Panc1 (cell line): ENCODE data around the gene WAPL. TPM values are rescaled to one million over a fixed set of nuclear protein-coding genes. Genes with fewer than 3 reads are reported as not detected.

ENCODE experiments used
- ATAC-seq: fragments of 200-7000 bp; cut with Tn5 transposase; 2 replicates; pipeline ENCODE4 v1.9.1; 2020; ENCODE audit warnings: mild to moderate bottlenecking, moderate library complexity
- BruUV-seq: library from RNA; stranded (reverse); fragments of 400-500 nt; replicated peaks from 2 replicates; lab custom pipeline; 2021; lab: Mats Ljungman, UMichigan
- CTCF ChIA-PET: fragments of 300-600 bp; sonication (Branson Sonifier 250); formaldehyde crosslinking; loops from one replicate; lab custom pipeline; 2022; ENCODE audit warnings: antibody characterized with exemption; lab: Charles Lee
- POLR2A ChIA-PET: fragments of 300-600 bp; sonication (Branson Sonifier 250); formaldehyde crosslinking; loops from one replicate; lab custom pipeline; 2022; ENCODE audit warnings: antibody characterized with exemption; lab: Charles Lee
- DNase-seq: peaks from one replicate; pipeline ENCODE4 v3.0.0-alpha.2; 2010; ENCODE audit warnings: low read depth, low spot score
- H3K27ac ChIP-seq: 2 replicates; pipeline ENCODE4 v1.5.1; 2011; ENCODE audit warnings: mild to moderate bottlenecking, low read length, inconsistent platforms
- H3K27me3 ChIP-seq: fragments of 200-500 bp; sonication (Bioruptor generic); 2 replicates; pipeline ENCODE4 v1.6.0; 2014; ENCODE audit warnings: low read length, inconsistent platforms; ENCODE audit not compliant: control insufficient read depth, insufficient read depth
- H3K36me3 ChIP-seq: fragments of 200-500 bp; sonication (Bioruptor generic); 2 replicates; pipeline ENCODE4 v1.5.1; 2014; ENCODE audit warnings: inconsistent platforms, mild to moderate bottlenecking, low read length, moderate library complexity; ENCODE audit not compliant: control insufficient read depth, insufficient read depth
- H3K4me1 ChIP-seq: 2 replicates; pipeline ENCODE4 v1.5.1; 2011; ENCODE audit warnings: inconsistent platforms, mild to moderate bottlenecking, low read length, moderate library complexity; ENCODE audit not compliant: control insufficient read depth, insufficient read depth
- H3K4me3 ChIP-seq, 2 experiments: 2 replicates each; pipeline ENCODE4 v1.5.1; 2011 to 2012; ENCODE audit warnings: low read depth in 2 of 2, low read length in 2 of 2, mild to moderate bottlenecking in 2 of 2, inconsistent platforms in 1 of 2, moderate library complexity in 1 of 2
- H3K9me3 ChIP-seq: fragments of 200-500 bp; sonication (Bioruptor generic); 2 replicates; pipeline ENCODE4 v1.5.1; 2014; ENCODE audit warnings: low read depth, mild to moderate bottlenecking, inconsistent platforms, low read length, moderate library complexity; ENCODE audit not compliant: control insufficient read depth, insufficient read depth
- CTCF ChIP-seq: fragments of 450-650 bp; IDR thresholded peaks from 2 replicates; pipeline ENCODE4 v1.5.1; 2017; ENCODE audit warnings: mild to moderate bottlenecking
- POLR2AphosphoS5 ChIP-seq: IDR thresholded peaks from 2 replicates; pipeline ENCODE4 v1.6.1; 2012; ENCODE audit warnings: mild to moderate bottlenecking, low read depth, low read length, moderate library complexity
- REST ChIP-seq, 2 experiments: IDR thresholded peaks; 2 replicates each; pipeline ENCODE4 v1.6.1; 2011 to 2012; ENCODE audit warnings: low read depth in 2 of 2, control low read depth in 1 of 2, low read length in 1 of 2, mild to moderate bottlenecking in 1 of 2, moderate library complexity in 1 of 2; ENCODE audit not compliant: insufficient read depth in 1 of 2
- SIN3A ChIP-seq: IDR thresholded peaks from 2 replicates; pipeline ENCODE4 v1.6.1; 2012; ENCODE audit warnings: low read depth, mild to moderate bottlenecking, low read length, moderate library complexity, borderline replicate concordance; ENCODE audit not compliant: insufficient read depth
- TCF7L2 ChIP-seq: IDR thresholded peaks from 2 replicates; pipeline ENCODE4 v1.6.1; 2011; ENCODE audit warnings: mild to moderate bottlenecking, low read depth, low read length, inconsistent platforms
- in situ Hi-C: cut with HindIII; loops from 2 replicates; pipeline ENCODE4 v1.10.0; 2016; ENCODE audit warnings: low sequenced_read_pairs, low pct_unique_long_range_greater_than_20kb
- intact Hi-C: fragments of 100-400 bp; cut with micrococcal nuclease; formaldehyde crosslinking; loops from one replicate; pipeline ENCODE4 v1.10.0; 2022; ENCODE audit not compliant: unreplicated experiment
- total RNA-seq: library from RNA; stranded (reverse); gene quantifications from one replicate; pipeline ENCODE4 v1.2.1, GENCODE V29; 2021; ENCODE audit not compliant: unreplicated experiment

The WAPL gene
- total RNA-seq, 1 experiment from 2014 or later: 56.2 TPM

GRCh38 chr10:86511027-86511865 is 10.3 kb downstream of the WAPL start:
- Histone ChIP-seq H3K9me3 (no peaks in the 10 kb centered on the region), H3K27me3 (no peaks in the 10 kb centered on the region), H3K4me1 (peaks cover 27% of the 10 kb centered on the region), H3K4me3 (no peak overlapping the region), H3K27ac (no peak overlapping the region), H3K36me3 (peaks cover 18% of the 10 kb centered on the region; the same call in 1 of the 2 replicates)
- ChIA-PET POLR2A (no interaction called here), CTCF (no interaction called here)
- no peak for DNase-seq
- intact Hi-C loops (no loop called here), in situ Hi-C loops (no loop called here)
- BruUV-seq: no TSS peak
- no peak for ATAC-seq
- TF ChIP-seq POLR2AphosphoS5 (no peak), REST (IDR thresholded peaks at IDR 0.05; ENCODE audit: insufficient read depth in 1 of 2, low read depth in 2 of 2, low read length in 1 of 2) (no peak), SIN3A (no peak), TCF7L2 (no peak), CTCF (no peak)

- peaks cover 15% of the 10 kb centered on the region; the same call in 1 of the 2 replicates for H3K36me3 ChIP-seq
- ATAC-seq: no peak
- H3K4me1 ChIP-seq: peaks cover 33% of the 10 kb centered on the region
- H3K27ac ChIP-seq: no peak overlapping the region
- no peaks in the 10 kb centered on the region for H3K27me3 ChIP-seq
- ChIA-PET CTCF (interaction anchor here (0.6 kb wide), 1 partner anchor 125 kb away, joined by 3 read pairs; no protein-coding TSS in a partner anchor), POLR2A (no interaction called here)
- in situ Hi-C loops: no loop called here
- BruUV-seq: no TSS peak
- no peak overlapping the region for H3K4me3 ChIP-seq
- no peak for TF ChIP-seq POLR2AphosphoS5
- TF ChIP-seq REST (IDR thresholded peaks at IDR 0.05; ENCODE audit: insufficient read depth in 1 of 2, low read depth in 2 of 2, low read length in 1 of 2): no peak
- TF ChIP-seq TCF7L2: no peak
- DNase-seq: no peak
- intact Hi-C loops: no loop called here
- no peaks in the 10 kb centered on the region for H3K9me3 ChIP-seq
Measured at GRCh38 chr10:86509145-86509544, 12.4 kb downstream of the WAPL start.
